Sigmoid colon (tissue), 7 donors: ENCODE data around the gene HSDL2. TPM values are rescaled to one million over a fixed set of nuclear protein-coding genes. Genes with fewer than 3 reads are reported as not detected.
"Not testable (repeated sequence)": the region's sequence is repeated elsewhere in the genome, so short reads cannot be mapped to it uniquely, and the experiment has no call there.

Experiments used
- DNase-seq: peaks from one replicate; pipeline ENCODE4 v3.0.0-alpha.2; 2019
- H3K27ac ChIP-seq, 4 donors: fragments of 200-600 bp; sonication (generic); one replicate each; pipeline ENCODE4 v1.5.1; 2016 to 2019; ENCODE audit warnings: mild to moderate bottlenecking in 1 of 4
- H3K27me3 ChIP-seq, 3 donors: fragments of 200-600 bp; sonication (generic); one replicate each; pipeline ENCODE4 v1.5.1; 2019; ENCODE audit warnings: mild to moderate bottlenecking in 1 of 3
- H3K36me3 ChIP-seq, 4 donors: fragments of 200-600 bp; sonication (generic); one replicate each; pipeline ENCODE4 v1.5.1; 2016 to 2019
- H3K4me1 ChIP-seq, 4 donors: fragments of 200-600 bp; sonication (generic); one replicate each; pipeline ENCODE4 v1.5.1; 2017 to 2019
- H3K4me3 ChIP-seq, 4 donors: fragments of 200-600 bp; sonication (generic); one replicate each; pipeline ENCODE4 v1.5.1; 2017 to 2019; ENCODE audit warnings: mild to moderate bottlenecking in 2 of 4, moderate library complexity in 1 of 4
- H3K9me3 ChIP-seq, 4 donors: fragments of 200-600 bp in 3 of 4; sonication (generic) in 3 of 4; one replicate each; pipeline versions ENCODE4 v1.5.1 to v1.6.1; 2013 to 2019
- EP300 ChIP-seq, 4 donors: sonication (generic); formaldehyde crosslinking; IDR thresholded peaks; one replicate each; pipeline ENCODE4 v1.6.1; 2017; ENCODE audit warnings: antibody characterized with exemption in 4 of 4
- POLR2A ChIP-seq, 2 donors: fragments of 450-650 bp; IDR thresholded peaks; one replicate each; pipeline ENCODE4 v1.6.1; 2016; ENCODE audit warnings: antibody characterized with exemption in 2 of 2, mild to moderate bottlenecking in 2 of 2, moderate library complexity in 2 of 2
- POLR2AphosphoS5 ChIP-seq, 4 donors: sonication (generic); formaldehyde crosslinking; IDR thresholded peaks; one replicate each; pipeline ENCODE4 v1.6.1; 2017; ENCODE audit warnings: antibody characterized with exemption in 4 of 4
- WGBS, 2 donors: extraction: QIAGEN DNeasy Blood & Tissue Kit; methylation state at CpG; one replicate each; pipeline ENCODE4 v1.1.7; 2013; 5-methylcytosine and 5-hydroxymethylcytosine counted together
- intact Hi-C: fragments of 100-400 bp; cut with DNase I; formaldehyde crosslinking; loops from one replicate; pipeline ENCODE4 v1.15.1; 2023
- polyA plus RNA-seq, 3 donors: library from polyadenylated mRNA; stranded (reverse); fragments of 200-250 nt; gene quantifications; one replicate each; pipeline ENCODE4 v1.2.3, GENCODE V29; 2013
- total RNA-seq, 4 donors: library from RNA; depleted of rRNA; stranded (reverse); fragments of >200 nt; gene quantifications; one replicate each; pipeline ENCODE4 v1.1.0, GENCODE V29; 2016
- TF ChIP-seq, protein P1 (sequence below), 4 experiments: fragments of 450-650 bp in 3 of 4; fragments of 200-600 bp in 1 of 4; IDR thresholded peaks; one replicate each; pipeline ENCODE4 v1.5.1; 2016 to 2019; ENCODE audit warnings: antibody characterized with exemption in 4 of 4, mild to moderate bottlenecking in 3 of 4, moderate library complexity in 2 of 4
- donor health status: healthy with polysubstance abuse.
- donor health status: Bipolar disorder and iron deficiency.
- donor health status: healthy.

The HSDL2 gene
- total and polyA plus RNA-seq, 7 donors: 24.6 to 53.5 (median 39.8) TPM

DNA sequence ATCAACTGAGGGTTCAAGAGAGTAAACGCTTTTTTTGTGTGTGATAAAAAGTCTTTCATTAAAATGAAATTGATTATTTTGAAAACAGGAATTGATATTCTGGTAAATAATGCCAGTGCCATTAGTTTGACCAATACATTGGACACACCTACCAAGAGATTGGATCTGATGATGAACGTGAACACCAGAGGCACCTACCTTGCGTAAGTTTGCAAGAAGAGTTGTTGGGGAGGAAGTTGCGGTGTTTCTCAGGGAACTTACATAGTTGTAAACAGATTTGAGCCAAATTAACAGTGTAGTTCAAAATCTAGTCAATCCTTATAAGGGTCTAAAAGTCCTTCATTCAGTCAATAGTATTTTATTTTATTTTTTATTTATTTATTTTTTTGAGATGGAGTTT, 28.9 kb downstream of the HSDL2 start:
- WGBS, 2 donors: 92 to 96% methylated on average over 4 of the region's 4 CpGs
- TF ChIP-seq POLR2AphosphoS5 (IDR thresholded peaks at IDR 0.05) (no peak), EP300 (IDR thresholded peaks at IDR 0.05) (no peak), POLR2A (IDR thresholded peaks at IDR 0.05) (no peak)
- TF ChIP-seq, protein P1, sequence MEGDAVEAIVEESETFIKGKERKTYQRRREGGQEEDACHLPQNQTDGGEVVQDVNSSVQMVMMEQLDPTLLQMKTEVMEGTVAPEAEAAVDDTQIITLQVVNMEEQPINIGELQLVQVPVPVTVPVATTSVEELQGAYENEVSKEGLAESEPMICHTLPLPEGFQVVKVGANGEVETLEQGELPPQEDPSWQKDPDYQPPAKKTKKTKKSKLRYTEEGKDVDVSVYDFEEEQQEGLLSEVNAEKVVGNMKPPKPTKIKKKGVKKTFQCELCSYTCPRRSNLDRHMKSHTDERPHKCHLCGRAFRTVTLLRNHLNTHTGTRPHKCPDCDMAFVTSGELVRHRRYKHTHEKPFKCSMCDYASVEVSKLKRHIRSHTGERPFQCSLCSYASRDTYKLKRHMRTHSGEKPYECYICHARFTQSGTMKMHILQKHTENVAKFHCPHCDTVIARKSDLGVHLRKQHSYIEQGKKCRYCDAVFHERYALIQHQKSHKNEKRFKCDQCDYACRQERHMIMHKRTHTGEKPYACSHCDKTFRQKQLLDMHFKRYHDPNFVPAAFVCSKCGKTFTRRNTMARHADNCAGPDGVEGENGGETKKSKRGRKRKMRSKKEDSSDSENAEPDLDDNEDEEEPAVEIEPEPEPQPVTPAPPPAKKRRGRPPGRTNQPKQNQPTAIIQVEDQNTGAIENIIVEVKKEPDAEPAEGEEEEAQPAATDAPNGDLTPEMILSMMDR (IDR thresholded peaks at IDR 0.05): no peak

DNA sequence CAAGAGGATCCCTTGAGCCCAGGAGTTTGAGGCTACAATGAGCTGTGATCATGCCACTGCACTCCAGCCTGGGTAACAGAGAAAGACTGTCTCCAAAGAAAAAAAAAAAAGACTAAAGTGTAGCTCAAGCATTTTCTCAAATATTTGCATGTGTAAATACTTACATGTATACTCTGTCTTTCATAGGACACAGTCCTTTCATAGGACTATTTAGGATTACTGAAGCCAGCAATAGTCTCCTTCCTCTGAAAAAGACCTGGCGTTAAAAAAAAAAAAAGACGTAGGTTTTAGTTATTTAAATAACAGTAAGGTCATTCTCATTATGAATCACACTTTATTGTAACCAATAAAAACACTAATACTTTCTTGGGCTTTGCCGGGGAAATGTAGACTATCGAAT, 29.9 kb downstream of the HSDL2 start:
- TF ChIP-seq EP300 (IDR thresholded peaks at IDR 0.05) (no peak), POLR2AphosphoS5 (IDR thresholded peaks at IDR 0.05) (no peak), POLR2A (IDR thresholded peaks at IDR 0.05) (no peak)
- TF ChIP-seq, protein P1 (IDR thresholded peaks at IDR 0.05): no peak
- DNase-seq: no peak
- no peaks in the 10 kb centered on the region for H3K9me3 ChIP-seq
- 76 to 86% methylated on average over 4 of the region's 4 CpGs for WGBS, 2 donors
- H3K36me3 ChIP-seq: peaks cover 0 to 57% (median 13%) of the 10 kb centered on the region in 4 donors
- no peak overlapping the region for H3K4me3 ChIP-seq
- intact Hi-C loops: no loop called here
- H3K4me1 ChIP-seq: no peaks in the 10 kb centered on the region
- H3K27me3 ChIP-seq: no peaks in the 10 kb centered on the region
- H3K27ac ChIP-seq: no peak overlapping the region

More for the DNA sequence above, 28.9 kb downstream of the HSDL2 start:
- no peak for DNase-seq
- Histone ChIP-seq H3K36me3 (peaks cover 0 to 57% (median 13%) of the 10 kb centered on the region in 4 donors), H3K27ac (no peak overlapping the region), H3K4me1 (no peaks in the 10 kb centered on the region), H3K27me3 (no peaks in the 10 kb centered on the region), H3K9me3 (no peaks in the 10 kb centered on the region), H3K4me3 (no peak overlapping the region)
- intact Hi-C loops: no loop called here

- intact Hi-C loops: no loop called here
- Histone ChIP-seq H3K4me3 (no peak overlapping the region), H3K9me3 (no peaks in the 10 kb centered on the region), H3K4me1 (no peaks in the 10 kb centered on the region), H3K27ac (peak overlapping the region in 1 of 4 donors; percentile 17), H3K27me3 (no peaks in the 10 kb centered on the region), H3K36me3 (peaks cover 0 to 45% (median 12%) of the 10 kb centered on the region in 4 donors)
- WGBS, 2 donors: 28 to 50% methylated on average over 1 of the region's 1 CpG
- DNase-seq: no peak
- TF ChIP-seq, protein P1 (IDR thresholded peaks at IDR 0.05): no peak
- TF ChIP-seq POLR2AphosphoS5 (IDR thresholded peaks at IDR 0.05) (no peak), POLR2A (IDR thresholded peaks at IDR 0.05) (no peak), EP300 (IDR thresholded peaks at IDR 0.05) (no peak)
Measured at GRCh38 chr9:112411626-112412027, 31.7 kb downstream of the HSDL2 start.

GRCh38 chr9:112413728-112414127, 33.8 kb downstream of the HSDL2 start:
- H3K36me3 ChIP-seq: peaks cover 0 to 33% (median 8%) of the 10 kb centered on the region in 4 donors
- H3K9me3 ChIP-seq, H3K27me3 ChIP-seq, H3K4me1 ChIP-seq, DNase-seq, H3K4me3 ChIP-seq, H3K27ac ChIP-seq, intact Hi-C loops: not testable (repeated sequence)
- 96 to 97% methylated on average over 8 of the region's 9 CpGs for WGBS, 2 donors

DNA sequence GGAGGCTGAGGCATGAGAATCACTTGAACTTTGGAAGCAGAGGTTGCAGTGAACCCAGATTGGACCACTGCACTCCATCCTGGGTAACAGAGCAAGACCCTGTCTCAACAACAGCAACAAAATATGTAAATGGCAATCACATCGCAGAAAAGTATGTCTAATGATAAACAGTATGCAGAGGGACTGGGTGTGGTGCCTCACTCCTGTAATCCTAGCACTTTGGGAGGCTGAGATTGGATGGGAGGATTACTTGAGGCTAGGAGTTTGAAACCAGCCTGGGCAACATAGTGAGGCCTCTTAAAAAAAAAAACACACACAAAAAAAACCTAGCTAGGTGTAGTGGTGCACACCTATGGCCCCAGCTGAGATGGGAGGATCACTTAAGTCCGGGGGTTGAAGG, 40.3 kb downstream of the HSDL2 start:
- TF ChIP-seq POLR2A (IDR thresholded peaks at IDR 0.05) (no peak), EP300 (IDR thresholded peaks at IDR 0.05) (no peak), POLR2AphosphoS5 (IDR thresholded peaks at IDR 0.05) (no peak)
- TF ChIP-seq, protein P1 (IDR thresholded peaks at IDR 0.05): no peak
- H3K36me3 ChIP-seq: peaks cover 5 to 49% (median 12%) of the 10 kb centered on the region in 4 donors
- intact Hi-C loops: no loop called here

More for the DNA sequence above, 40.3 kb downstream of the HSDL2 start:
- DNase-seq: no peak
- Histone ChIP-seq H3K27me3 (no peaks in the 10 kb centered on the region), H3K4me3 (no peak overlapping the region), H3K4me1 (no peaks in the 10 kb centered on the region), H3K27ac (no peak overlapping the region), H3K9me3 (no peaks in the 10 kb centered on the region)
- 85 to 97% methylated on average over 2 of the region's 2 CpGs for WGBS, 2 donors
